ENCODE results near the gene NPFF. TPM values are rescaled to one million over a fixed set of nuclear protein-coding genes. Genes with fewer than 3 reads are reported as not detected.
"Not testable (repeated sequence)": the region's sequence is repeated elsewhere in the genome, so short reads cannot be mapped to it uniquely, and the experiment has no call there.

Gene NPFF
- total RNA-seq, 2 experiments from 2014 or later, result not detected

DNA sequence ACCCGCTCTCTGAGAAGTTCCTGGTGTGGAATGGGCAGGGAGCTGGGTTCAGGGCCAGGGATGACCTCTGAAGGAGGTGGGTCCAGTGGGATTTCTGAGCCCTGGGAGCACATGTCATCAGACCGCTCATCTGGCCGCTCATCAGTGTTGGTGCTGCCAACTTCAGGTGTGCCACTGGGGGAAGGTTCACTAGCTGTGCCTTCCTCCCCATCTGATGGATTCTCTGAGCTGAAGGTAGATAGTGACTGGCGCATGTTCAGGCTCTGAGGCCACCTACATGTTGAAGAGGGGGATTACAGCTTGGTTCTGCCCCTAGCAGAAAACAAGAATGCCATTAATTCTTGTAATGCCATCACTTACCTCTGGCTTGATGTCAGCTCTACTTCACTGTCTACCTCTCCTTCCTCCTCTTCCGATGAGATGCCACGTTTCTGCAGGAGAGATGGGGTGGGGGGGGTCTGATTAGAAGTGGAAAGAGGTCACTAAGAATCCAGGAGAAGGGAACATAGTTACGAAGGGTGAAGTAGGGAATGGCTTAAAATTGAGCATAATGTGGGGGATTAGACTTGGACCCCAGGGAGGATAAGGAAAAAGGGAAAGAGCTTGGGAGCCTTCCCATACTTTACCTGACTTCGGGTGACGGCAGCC is 25.2 kb downstream of the NPFF start:
- ChIA-PET POLR2A (interaction anchor here (1.1 to 54.1 kb wide), 6 partner anchors 5 to 157 kb away, joined by 3 to 1494 read pairs (median 4); partner anchors contain the start of genes MAP3K12, NPFF, PCBP2 and PRR13), CTCF (interaction anchor here (0.9 to 1.7 kb wide), 10 partner anchors 8 to 186 kb away, joined by 3 to 13 read pairs (median 4); partner anchors contain the start of genes AAAS, MAP3K12 and TARBP2)
- peak overlapping the region; percentile 61 for H3K27ac Mint-ChIP-seq
- no peaks in the 10 kb centered on the region for H3K9me3 Mint-ChIP-seq
- H3K27me3 Mint-ChIP-seq, result no peaks in the 10 kb centered on the region
- ATAC-seq (peak; percentile 53), DNase-seq (peak; percentile 20)
- H3K36me3 Mint-ChIP-seq (ENCODE audit: low read depth), result peaks cover 37% of the 10 kb centered on the region
- H3K4me1 Mint-ChIP-seq (ENCODE audit: low read depth), result peaks cover 16% of the 10 kb centered on the region
- TF ChIP-seq, protein P1, sequence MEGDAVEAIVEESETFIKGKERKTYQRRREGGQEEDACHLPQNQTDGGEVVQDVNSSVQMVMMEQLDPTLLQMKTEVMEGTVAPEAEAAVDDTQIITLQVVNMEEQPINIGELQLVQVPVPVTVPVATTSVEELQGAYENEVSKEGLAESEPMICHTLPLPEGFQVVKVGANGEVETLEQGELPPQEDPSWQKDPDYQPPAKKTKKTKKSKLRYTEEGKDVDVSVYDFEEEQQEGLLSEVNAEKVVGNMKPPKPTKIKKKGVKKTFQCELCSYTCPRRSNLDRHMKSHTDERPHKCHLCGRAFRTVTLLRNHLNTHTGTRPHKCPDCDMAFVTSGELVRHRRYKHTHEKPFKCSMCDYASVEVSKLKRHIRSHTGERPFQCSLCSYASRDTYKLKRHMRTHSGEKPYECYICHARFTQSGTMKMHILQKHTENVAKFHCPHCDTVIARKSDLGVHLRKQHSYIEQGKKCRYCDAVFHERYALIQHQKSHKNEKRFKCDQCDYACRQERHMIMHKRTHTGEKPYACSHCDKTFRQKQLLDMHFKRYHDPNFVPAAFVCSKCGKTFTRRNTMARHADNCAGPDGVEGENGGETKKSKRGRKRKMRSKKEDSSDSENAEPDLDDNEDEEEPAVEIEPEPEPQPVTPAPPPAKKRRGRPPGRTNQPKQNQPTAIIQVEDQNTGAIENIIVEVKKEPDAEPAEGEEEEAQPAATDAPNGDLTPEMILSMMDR (IDR thresholded peaks at IDR 0.05), result peak; percentile 28
- intact Hi-C loops (cut with micrococcal nuclease), result no loop called here
- no peak overlapping the region for H3K4me3 Mint-ChIP-seq

GRCh38 chr12:53481458-53481857 is 25.8 kb downstream of the NPFF start:
- intact Hi-C loops (cut with micrococcal nuclease); ATAC-seq; DNase-seq; H3K9me3 Mint-ChIP-seq; H3K27ac Mint-ChIP-seq; H3K27me3 Mint-ChIP-seq; H3K4me3 Mint-ChIP-seq: not testable (repeated sequence)
- H3K4me1 Mint-ChIP-seq (ENCODE audit: low read depth), result peaks cover 17% of the 10 kb centered on the region
- POLR2A ChIA-PET, result interaction anchor here (1.1 to 54.1 kb wide), 7 partner anchors 6 to 182 kb away, joined by 3 to 1494 read pairs (median 4); partner anchors contain the start of genes MAP3K12, MYG1, NPFF and PCBP2
- CTCF ChIA-PET, result interaction anchor here (0.9 to 1.7 kb wide), 10 partner anchors 8 to 185 kb away, joined by 3 to 13 read pairs (median 4); partner anchors contain the start of genes AAAS, MAP3K12 and TARBP2
- peaks cover 41% of the 10 kb centered on the region for H3K36me3 Mint-ChIP-seq (ENCODE audit: low read depth)

- no peaks in the 10 kb centered on the region for H3K9me3 Mint-ChIP-seq
- no peaks in the 10 kb centered on the region for H3K27me3 Mint-ChIP-seq
- H3K36me3 Mint-ChIP-seq (ENCODE audit: low read depth), result peaks cover 47% of the 10 kb centered on the region
- DNase-seq (no peak), ATAC-seq (no peak)
- POLR2A ChIA-PET, result interaction anchor here (1.1 to 54.1 kb wide), 5 partner anchors 6 to 181 kb away, joined by 3 to 1494 read pairs (median 4); partner anchors contain the start of genes MAP3K12, MYG1, NPFF and PCBP2
- H3K27ac Mint-ChIP-seq, result no peak overlapping the region
- CTCF ChIA-PET, result interaction anchor here (1.0 to 1.6 kb wide), 5 partner anchors 7 to 184 kb away, joined by 4 to 13 read pairs (median 5); no protein-coding TSS in a partner anchor
- H3K4me3 Mint-ChIP-seq, result no peak overlapping the region
- TF ChIP-seq, protein P1 (IDR thresholded peaks at IDR 0.05), result no peak
- intact Hi-C loops (cut with micrococcal nuclease), result no loop called here
- peaks cover 20% of the 10 kb centered on the region for H3K4me1 Mint-ChIP-seq (ENCODE audit: low read depth)
Measured at GRCh38 chr12:53480491-53481442, 26.5 kb downstream of the NPFF start.

GRCh38 chr12:53479331-53479730 is 28.0 kb downstream of the NPFF start:
- Mint-ChIP-seq H3K27me3 (no peaks in the 10 kb centered on the region), H3K4me1 (ENCODE audit: low read depth) (peaks cover 34% of the 10 kb centered on the region), H3K27ac (peak overlapping the region; percentile 4), H3K4me3 (no peak overlapping the region), H3K9me3 (no peaks in the 10 kb centered on the region), H3K36me3 (ENCODE audit: low read depth) (peaks cover 56% of the 10 kb centered on the region)
- intact Hi-C loops (cut with micrococcal nuclease), result no loop called here
- ATAC-seq, result no peak
- ChIA-PET CTCF (interaction anchor here (1.7 to 7.7 kb wide), 4 partner anchors 14 to 127 kb away, joined by 5 to 66 read pairs (median 16); partner anchors contain the start of genes MAP3K12 and NPFF), POLR2A (interaction anchor here (43.3 to 54.1 kb wide), 2 partner anchors 8 to 12 kb away, joined by 1494 read pairs; partner anchors contain the start of genes MAP3K12, NPFF, PCBP2 and TARBP2)
- TF ChIP-seq, protein P1 (IDR thresholded peaks at IDR 0.05), result no peak
- DNase-seq, result no peak

GRCh38 chr12:53478865-53479264 is 28.4 kb downstream of the NPFF start:
- TF ChIP-seq, protein P1 (IDR thresholded peaks at IDR 0.05), result no peak
- Mint-ChIP-seq H3K27ac (peak overlapping the region; percentile 49), H3K4me1 (ENCODE audit: low read depth) (peaks cover 38% of the 10 kb centered on the region), H3K36me3 (ENCODE audit: low read depth) (peaks cover 61% of the 10 kb centered on the region), H3K27me3 (no peaks in the 10 kb centered on the region), H3K4me3 (no peak overlapping the region), H3K9me3 (no peaks in the 10 kb centered on the region)
- CTCF ChIA-PET, result interaction anchor here (1.7 to 7.7 kb wide), 4 partner anchors 15 to 126 kb away, joined by 5 to 66 read pairs (median 16); partner anchors contain the start of genes MAP3K12 and NPFF
- intact Hi-C loops (cut with micrococcal nuclease), result no loop called here
- ATAC-seq (no peak), DNase-seq (no peak)
- POLR2A ChIA-PET, result interaction anchor here (0.6 to 54.1 kb wide), 4 partner anchors 8 to 127 kb away, joined by 3 to 1494 read pairs (median 749); partner anchors contain the start of genes MAP3K12, NPFF, PCBP2 and TARBP2

Measured in activated CD8-positive, alpha-beta T cell treated with anti-CD3 and anti-CD28 coated beads for 36 hours (primary cell).